OCI-LY3 (cell line): ENCODE measurements around the gene MMEL1.

Experiments used
- H2AFZ ChIP-seq: fragments of 200-600, 300-600 bp; shearing (Covaris generic); 2 replicates; pipeline ENCODE4 v1.6.0; 2014; ENCODE audit warnings: antibody characterized with exemption, low read depth, low read length
- H3K27ac ChIP-seq: fragments of 200-600, 300-600 bp; sonication (generic); 2 replicates; pipeline ENCODE4 v1.5.1; 2014; ENCODE audit warnings: mild to moderate bottlenecking, low read length, moderate library complexity, mixed read lengths
- H3K27me3 ChIP-seq: fragments of 200-600, 300-600 bp; sonication (generic); 2 replicates; pipeline ENCODE4 v1.6.1; 2014; ENCODE audit warnings: low read depth, low read length, mixed read lengths
- H3K36me3 ChIP-seq: fragments of 200-600, 300-600 bp; sonication (generic); replicated peaks from 2 replicates; pipeline ENCODE3; 2014; ENCODE audit warnings: low read depth, low read length, mixed read lengths
- H3K4me1 ChIP-seq: fragments of 300-600, 200-600 bp; sonication (generic); 2 replicates; pipeline ENCODE4 v1.6.1; 2014; ENCODE audit warnings: low read length, mixed read lengths
- H3K4me2 ChIP-seq: fragments of 200-600, 300-600 bp; sonication (generic); 2 replicates; pipeline ENCODE4 v1.6.1; 2014; ENCODE audit warnings: low read length, mixed read lengths
- H3K4me3 ChIP-seq: fragments of 300-600, 200-600 bp; sonication (generic); 2 replicates; pipeline ENCODE4 v1.5.1; 2014; ENCODE audit warnings: antibody characterized with exemption, mild to moderate bottlenecking, low read length, moderate library complexity
- H3K79me2 ChIP-seq: fragments of 300-600, 200-600 bp; shearing (Covaris generic); 2 replicates; pipeline ENCODE4 v1.6.1; 2014; ENCODE audit warnings: mild to moderate bottlenecking, low read length, mixed read lengths
- H3K9ac ChIP-seq: fragments of 300-600, 200-600 bp; shearing (Covaris generic); 2 replicates; pipeline ENCODE4 v1.6.0; 2014; ENCODE audit warnings: mild to moderate bottlenecking, low read length, moderate library complexity
- H3K9me3 ChIP-seq: fragments of 200-600, 300-600 bp; shearing (Covaris generic); 2 replicates; pipeline ENCODE4 v1.6.1; 2014; ENCODE audit warnings: low read length, mixed read lengths; ENCODE audit not compliant: insufficient read depth
- H4K20me1 ChIP-seq: fragments of 200-600, 300-600 bp; sonication (generic); 2 replicates; pipeline ENCODE4 v1.6.1; 2016; ENCODE audit warnings: low read length, mixed read lengths; ENCODE audit not compliant: insufficient read depth
- EZH2phosphoT487 ChIP-seq: fragments of 200-600 bp; shearing (Covaris generic); IDR thresholded peaks from 2 replicates; pipeline ENCODE4 v1.6.1; 2018; ENCODE audit warnings: antibody characterized with exemption, mixed run types, low read depth
- TF ChIP-seq, protein P1 (sequence below): fragments of 200-600, 300-600 bp; sonication (generic); IDR thresholded peaks from 2 replicates; pipeline ENCODE4 v1.5.1; 2014; ENCODE audit warnings: antibody characterized with exemption, low read length, low read depth

MMEL1 gene

GRCh38 chr1:2630498-2631135 is 2.2 kb downstream of the MMEL1 start:
- H3K9me3 ChIP-seq = no peaks in the 10 kb centered on the region
- no peaks in the 10 kb centered on the region for H3K79me2 ChIP-seq
- TF ChIP-seq, protein P1, sequence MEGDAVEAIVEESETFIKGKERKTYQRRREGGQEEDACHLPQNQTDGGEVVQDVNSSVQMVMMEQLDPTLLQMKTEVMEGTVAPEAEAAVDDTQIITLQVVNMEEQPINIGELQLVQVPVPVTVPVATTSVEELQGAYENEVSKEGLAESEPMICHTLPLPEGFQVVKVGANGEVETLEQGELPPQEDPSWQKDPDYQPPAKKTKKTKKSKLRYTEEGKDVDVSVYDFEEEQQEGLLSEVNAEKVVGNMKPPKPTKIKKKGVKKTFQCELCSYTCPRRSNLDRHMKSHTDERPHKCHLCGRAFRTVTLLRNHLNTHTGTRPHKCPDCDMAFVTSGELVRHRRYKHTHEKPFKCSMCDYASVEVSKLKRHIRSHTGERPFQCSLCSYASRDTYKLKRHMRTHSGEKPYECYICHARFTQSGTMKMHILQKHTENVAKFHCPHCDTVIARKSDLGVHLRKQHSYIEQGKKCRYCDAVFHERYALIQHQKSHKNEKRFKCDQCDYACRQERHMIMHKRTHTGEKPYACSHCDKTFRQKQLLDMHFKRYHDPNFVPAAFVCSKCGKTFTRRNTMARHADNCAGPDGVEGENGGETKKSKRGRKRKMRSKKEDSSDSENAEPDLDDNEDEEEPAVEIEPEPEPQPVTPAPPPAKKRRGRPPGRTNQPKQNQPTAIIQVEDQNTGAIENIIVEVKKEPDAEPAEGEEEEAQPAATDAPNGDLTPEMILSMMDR = no peak
- TF ChIP-seq EZH2phosphoT487 = no peak
- no peaks in the 10 kb centered on the region for H3K4me1 ChIP-seq
- no peaks in the 10 kb centered on the region for H3K36me3 ChIP-seq
- H3K9ac ChIP-seq = no peak overlapping the region
- H4K20me1 ChIP-seq = no peaks in the 10 kb centered on the region
- no peak overlapping the region for H3K4me3 ChIP-seq
- H3K4me2 ChIP-seq = no peak overlapping the region
- no peaks in the 10 kb centered on the region for H3K27me3 ChIP-seq
- H2AFZ ChIP-seq = no peak overlapping the region
- H3K27ac ChIP-seq = no peak overlapping the region

DNA sequence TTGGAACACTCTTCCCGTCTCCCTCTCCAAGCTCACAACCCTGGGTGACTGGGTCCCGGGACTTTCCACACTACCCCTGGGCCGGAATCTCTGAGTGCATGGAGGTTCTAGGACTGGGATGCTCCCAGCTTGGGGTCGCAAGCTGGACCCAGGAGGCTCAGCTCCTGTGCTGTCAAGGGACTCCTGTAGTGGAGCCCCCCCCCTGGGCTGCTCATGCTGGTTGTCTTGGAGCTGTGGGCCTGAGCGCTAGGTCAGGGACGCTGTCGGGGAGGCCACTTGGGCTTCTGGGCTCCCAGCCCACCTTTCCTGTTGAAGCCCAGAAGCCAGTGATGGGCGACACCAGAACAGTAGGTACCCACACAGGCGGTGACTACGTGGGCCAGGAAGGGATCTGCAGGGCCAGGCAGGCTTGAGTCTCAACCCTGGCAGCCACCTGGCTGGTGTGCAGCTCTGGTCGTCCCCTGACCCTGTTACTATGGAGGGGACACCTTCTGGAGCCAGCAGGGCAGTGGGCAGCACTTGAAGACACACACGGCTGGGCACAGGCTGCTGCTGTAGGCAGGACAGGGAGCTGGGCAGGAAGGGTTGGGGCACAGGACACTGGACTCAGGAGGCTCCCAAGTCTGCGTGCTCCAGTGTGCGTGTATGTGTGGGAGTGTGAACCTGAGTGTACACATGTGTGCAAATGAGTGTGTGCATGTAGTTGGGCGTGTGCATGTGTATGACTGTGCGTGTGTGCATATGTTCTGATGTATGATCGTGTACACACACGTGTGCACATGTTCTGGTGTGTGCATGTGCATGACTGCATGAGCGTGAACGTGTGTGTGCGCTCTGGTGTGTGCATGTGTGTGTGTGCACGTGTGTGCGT is 3.0 kb downstream of the MMEL1 start:
- H3K4me2 ChIP-seq = no peak overlapping the region
- H3K9me3 ChIP-seq = no peaks in the 10 kb centered on the region
- H3K4me1 ChIP-seq = no peaks in the 10 kb centered on the region
- TF ChIP-seq, protein P1 = no peak
- TF ChIP-seq EZH2phosphoT487 = no peak
- no peak overlapping the region for H2AFZ ChIP-seq
- H3K9ac ChIP-seq = no peak overlapping the region
- H3K27me3 ChIP-seq = no peaks in the 10 kb centered on the region
- H4K20me1 ChIP-seq = no peaks in the 10 kb centered on the region
- no peaks in the 10 kb centered on the region for H3K79me2 ChIP-seq
- no peak overlapping the region for H3K4me3 ChIP-seq
- H3K36me3 ChIP-seq = no peaks in the 10 kb centered on the region
- no peak overlapping the region for H3K27ac ChIP-seq

GRCh38 chr1:2628933-2629626 is 3.7 kb downstream of the MMEL1 start:
- Histone ChIP-seq H3K9ac (no peak overlapping the region), H3K9me3 (no peaks in the 10 kb centered on the region), H2AFZ (no peak overlapping the region), H4K20me1 (no peaks in the 10 kb centered on the region), H3K27me3 (no peaks in the 10 kb centered on the region), H3K4me3 (no peak overlapping the region), H3K79me2 (no peaks in the 10 kb centered on the region), H3K4me2 (no peak overlapping the region), H3K36me3 (no peaks in the 10 kb centered on the region), H3K27ac (no peak overlapping the region), H3K4me1 (no peaks in the 10 kb centered on the region)
- TF ChIP-seq EZH2phosphoT487 = no peak
- TF ChIP-seq, protein P1 = no peak
